ENCODE measurements around the gene SUMO4.

DNA sequence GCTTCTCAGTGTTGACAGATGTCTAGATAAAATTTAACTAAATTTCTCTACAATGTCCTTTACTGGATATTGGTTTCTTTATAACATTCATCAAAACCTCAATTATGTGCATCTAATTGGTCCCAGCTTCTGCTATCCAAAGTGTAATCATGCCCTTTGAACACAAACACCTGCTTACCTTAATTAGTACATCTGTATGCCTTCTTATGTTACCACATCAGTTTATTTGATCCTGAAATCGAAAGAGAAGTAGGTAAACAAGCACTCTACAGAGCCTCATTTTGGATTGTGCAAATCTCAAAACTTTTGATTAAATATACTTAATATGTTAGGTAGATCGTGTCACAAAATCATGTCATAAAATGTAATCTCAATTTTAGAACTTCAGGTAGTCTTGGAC is 46.1 kb upstream of the SUMO4 start:
- TF ChIP-seq CTCF (IDR thresholded peaks at IDR 0.05; ENCODE audit: insufficient read depth, low read depth, low read length) = no peak
- no peak for TF ChIP-seq EZH2 (IDR thresholded peaks at IDR 0.05; ENCODE audit: insufficient read depth, low read length)

Measured in astrocyte (in vitro differentiated cells and primary cell).